Germinal center (tissue), 1 donor: ENCODE measurements around the gene SART3.
"Not testable (repeated sequence)": the region's sequence is repeated elsewhere in the genome, so short reads cannot be mapped to it uniquely, and the experiment has no call there.

ENCODE experiments used
- DNase-seq: peaks from one replicate; pipeline ENCODE4 v3.0.0; 2012; ENCODE audit warnings: mixed read lengths, low spot score

The SART3 gene

DNA sequence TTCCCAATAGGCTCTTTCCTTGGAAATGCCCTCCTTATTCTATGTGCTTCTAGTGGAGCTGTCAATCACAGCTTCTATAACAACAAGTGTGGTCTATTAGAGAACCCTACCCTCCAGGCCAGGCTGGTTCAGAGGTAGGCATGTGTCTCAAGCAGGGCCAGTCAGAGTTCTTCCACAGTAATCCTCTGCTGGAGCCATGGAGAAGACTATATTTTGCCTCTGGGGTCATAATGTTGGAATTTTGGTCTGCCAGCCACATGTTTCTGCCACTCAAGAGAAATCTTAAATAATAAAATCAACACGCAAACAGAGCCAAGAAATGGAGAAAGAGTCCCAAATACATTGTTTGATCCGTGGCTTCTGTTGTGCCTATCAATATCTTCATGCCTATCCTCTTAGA lies 69.7 kb downstream of the SART3 start:
- no peak for DNase-seq

DNA sequence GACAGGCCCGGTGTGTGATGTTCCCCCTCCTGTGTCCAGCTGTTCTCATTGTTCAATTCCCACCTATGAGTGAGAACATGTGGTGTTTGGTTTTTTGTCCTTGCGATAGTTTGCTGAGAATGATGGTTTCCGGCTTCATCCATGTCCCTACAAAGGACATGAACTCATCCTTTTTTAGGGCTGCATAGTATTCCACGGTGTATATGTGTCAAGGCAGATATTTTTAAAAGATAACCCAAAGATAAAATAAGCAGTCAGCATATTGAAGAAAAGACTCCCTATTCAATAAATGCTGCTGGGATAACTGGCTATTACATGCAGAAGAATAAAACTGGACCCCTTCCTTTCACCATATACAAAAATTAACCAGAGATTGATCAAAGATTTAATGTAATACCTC lies 73.9 kb downstream of the SART3 start:
- DNase-seq, result not testable (repeated sequence)

DNA sequence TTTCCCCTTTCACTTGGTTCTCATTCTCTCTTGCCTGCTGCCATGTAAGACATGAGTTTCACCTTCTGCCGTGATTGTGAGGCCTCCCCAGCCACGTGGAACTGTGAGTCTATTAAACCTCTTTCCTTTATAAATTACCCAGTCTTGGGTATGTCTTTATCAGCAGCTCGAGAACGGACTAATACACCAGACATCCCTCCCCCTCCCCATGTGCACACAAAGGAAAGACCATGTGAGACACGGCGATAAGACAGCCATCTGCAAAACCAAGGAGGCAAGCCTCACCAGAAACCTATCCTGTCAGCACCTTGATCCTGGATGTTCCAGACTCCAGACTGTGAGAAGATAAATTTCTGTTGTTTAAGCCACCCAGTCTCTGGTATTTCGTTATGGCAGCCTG lies 75.6 kb downstream of the SART3 start:
- DNase-seq, result not testable (repeated sequence)

DNA sequence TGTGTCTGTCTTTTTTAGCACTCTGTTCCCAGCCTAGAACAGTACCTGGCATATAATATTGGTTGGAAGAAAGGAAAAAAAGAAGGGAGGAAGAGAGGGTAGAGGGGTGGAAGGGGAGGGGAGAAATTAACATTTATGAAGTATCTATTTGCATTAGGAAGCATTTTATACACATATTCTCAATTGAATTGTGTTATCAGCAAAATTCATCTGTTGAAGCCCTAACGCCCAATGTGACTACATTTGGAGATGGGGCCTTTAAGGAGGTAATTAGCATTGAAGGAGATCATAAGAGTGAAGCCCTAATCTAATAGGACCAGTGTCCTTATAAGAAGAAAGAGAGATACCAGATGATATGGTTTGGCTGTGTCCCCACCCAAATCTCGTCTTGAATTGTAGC lies 76.1 kb downstream of the SART3 start:
- DNase-seq, result no peak

DNA sequence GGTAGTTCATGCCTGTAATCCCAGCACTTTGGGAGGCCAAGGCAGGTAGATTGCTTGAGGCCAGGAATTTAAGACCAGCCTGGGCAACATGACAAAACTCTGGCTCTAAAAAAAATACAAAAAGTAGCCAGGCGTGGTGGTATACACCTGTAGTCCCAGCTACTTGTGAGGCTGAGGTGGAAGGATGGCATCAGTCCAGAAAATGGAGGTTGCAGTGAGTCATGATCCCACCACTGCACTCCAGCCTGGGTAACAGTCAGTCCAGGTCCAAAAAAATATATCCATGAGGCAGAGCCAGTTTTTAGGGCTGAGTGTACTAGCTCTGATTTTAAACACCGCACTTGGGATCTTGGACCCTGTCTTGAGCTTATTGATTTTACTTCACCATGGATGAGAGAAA lies 76.5 kb downstream of the SART3 start:
- no peak for DNase-seq

DNA sequence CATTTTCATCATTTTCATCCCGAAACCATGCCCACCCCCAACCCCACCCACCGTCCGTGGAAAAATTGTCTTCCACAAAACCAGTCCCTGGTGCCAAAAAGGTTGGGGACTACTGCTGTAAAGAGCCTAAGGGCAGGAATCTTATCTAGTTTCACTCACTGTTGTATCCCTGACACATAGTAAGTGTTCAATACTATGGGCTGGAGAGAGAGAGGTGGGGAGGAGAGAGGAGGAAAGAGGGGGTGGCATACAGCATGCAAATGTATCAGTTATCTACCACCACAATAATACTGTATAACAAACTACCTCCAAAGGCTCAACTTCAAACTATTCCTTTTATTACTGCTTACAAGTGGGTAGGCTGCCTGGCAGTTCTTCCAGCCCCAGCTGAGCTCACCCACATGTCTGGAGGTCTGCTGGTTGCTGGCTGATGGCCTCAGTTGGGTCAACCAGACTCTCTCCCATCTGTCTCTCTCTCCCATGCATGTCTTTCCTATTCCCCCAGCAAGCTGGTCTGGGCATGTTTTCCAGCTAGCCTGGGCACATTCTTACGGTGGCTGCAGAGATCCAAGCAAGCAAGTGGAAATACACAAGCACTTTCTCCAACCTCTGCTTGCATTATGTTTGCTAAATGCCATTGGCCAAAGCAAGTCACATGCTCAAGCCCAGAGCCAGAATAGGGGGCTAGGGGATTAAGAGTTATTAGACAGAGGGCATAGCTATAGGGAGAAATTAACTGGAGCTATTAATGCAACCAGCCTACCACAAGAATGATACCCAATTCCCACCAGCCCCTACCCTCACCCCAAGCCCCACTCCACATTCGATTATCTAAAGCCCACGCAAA lies 77.5 kb downstream of the SART3 start:
- DNase-seq, result no peak

DNA sequence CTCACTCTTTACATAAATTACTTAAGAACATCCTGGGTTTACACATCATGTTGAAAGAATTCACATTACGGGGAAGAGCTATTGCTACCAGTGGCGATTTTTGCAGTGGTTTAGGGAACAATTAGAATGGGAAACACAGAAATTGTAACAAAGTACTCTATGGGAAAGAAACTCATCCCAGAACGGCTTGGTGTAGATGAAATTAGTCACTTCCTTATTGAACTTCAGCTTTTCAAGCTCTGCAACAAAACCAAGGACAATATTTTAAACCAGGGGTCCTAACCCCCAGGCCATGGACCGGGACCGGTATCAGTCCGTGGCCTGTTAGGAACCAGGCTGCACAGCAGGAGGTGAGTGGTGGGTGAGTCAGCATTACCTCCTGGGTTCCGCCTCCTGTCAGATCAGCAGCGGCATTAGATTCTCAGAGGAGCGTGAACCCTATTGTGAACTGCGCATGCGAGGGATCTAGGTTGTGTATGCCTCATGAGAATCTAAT lies 78.2 kb downstream of the SART3 start:
- no peak for DNase-seq

DNA sequence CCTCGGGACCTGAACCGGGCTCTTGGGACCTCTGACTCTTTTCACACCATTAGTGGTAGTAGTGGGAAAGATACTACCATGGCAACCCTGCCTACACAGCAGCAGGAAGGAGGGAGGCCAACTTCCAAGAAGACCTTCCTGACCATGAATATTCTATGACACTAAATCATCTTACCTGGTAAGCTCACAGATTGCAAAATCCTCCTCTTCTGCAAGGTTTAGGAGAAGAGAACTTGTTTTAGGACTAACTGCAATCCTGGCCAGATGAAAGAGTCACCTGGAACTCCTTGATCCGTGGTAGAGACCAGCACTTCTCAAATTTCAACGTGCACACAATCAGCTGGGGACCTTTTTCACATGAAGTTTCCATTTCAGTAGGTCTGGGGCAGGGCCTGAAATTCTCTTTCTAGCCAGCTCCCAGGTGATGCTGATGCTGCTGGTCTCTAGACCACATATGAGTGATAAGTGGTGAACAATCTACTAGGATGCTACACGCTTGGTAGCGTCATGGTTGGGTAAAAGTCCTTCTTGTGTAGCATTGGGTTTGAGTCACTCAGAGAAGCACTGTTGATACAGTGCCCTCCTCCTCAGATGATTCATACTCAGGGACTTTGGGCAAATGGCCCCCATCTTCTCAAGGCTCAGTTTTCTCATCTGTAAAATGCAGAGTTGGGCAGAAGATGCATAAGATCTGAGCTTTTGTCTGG lies 81.5 kb downstream of the SART3 start:
- no peak for DNase-seq

DNA sequence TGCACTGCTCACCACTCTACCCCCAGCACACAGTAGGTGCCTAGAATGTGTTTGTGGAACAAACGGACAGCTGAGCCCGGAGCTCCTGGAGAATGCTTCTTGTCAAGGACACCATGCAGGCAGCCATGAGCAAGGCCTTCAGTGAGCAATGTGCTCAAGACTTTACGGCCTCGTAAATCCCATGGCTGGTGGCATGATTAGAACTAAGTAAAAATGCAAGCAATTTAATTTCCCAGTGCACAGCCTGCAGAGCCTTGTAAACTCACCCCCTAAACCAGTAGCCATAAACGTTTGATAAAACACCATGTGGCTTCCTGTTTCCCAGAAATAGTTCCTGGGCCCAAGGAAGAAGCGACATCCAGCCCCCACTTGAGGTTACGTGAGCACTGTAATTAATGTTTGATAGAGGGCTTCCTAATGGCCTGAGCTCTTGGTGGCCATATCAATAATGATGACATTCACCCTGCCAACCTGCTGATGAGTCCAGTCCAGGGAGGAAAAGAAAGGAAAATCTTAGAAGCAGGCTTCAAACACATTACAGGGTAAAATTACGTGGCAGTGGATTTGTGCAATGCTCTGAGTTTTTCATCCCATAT lies 82.3 kb downstream of the SART3 start:
- no peak for DNase-seq

DNA sequence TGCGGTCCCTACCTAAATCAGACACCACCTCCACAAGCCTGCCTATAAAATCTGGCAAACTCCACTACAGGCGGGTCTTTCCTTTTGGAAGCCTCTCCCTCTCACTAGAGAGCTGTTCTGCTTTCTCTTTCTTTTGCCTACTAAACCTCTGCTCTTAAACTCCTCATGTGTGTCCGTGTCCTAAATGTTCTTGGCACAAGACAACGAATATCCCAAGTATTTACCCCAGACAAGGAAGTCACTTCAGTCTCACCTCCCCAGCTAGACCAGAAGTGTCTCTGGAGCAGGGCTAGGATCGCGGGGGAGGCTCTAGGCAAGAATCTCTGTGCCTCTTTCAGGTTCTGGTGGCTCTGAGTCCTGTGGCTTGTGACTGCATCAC lies 83.1 kb downstream of the SART3 start:
- no peak for DNase-seq

DNA sequence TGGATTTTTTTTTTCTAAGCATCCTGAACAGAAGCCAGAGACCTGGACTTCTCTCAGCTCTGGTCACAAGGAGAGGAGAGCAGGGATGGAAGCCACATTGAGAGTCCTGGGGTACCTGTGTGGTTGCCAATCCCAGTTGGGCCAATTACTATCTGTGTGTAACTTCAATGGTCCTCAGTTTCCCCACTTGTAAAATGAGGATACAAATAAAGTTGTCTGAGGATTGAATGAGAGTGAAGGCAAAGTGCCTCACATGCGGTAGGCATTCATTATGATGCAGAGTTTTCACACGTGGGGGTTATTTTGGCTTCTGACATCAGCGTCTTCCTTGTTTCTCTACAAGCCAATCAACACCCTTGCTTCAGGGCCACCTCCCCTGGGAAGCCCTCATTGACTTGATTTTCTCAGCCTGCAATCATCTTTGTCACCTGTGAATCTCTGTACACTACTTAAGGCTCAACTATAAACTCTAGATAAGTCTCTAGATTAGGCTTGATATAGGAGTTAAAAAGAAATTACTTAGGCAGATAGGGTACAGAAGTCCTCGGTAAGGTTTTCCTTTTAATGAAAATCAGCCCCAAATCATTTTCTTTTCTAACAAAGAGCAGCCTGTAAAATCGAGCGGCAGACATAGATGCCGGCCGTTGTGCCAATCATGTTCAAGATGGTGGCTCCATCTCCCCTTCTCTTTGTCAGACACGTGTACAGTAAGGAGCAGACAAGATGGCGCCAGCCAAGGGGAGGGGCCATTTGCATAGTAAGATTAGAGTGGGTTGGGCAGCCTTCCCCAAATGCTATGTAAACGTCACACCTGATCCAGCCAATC lies 83.7 kb downstream of the SART3 start:
- DNase-seq, result no peak

DNA sequence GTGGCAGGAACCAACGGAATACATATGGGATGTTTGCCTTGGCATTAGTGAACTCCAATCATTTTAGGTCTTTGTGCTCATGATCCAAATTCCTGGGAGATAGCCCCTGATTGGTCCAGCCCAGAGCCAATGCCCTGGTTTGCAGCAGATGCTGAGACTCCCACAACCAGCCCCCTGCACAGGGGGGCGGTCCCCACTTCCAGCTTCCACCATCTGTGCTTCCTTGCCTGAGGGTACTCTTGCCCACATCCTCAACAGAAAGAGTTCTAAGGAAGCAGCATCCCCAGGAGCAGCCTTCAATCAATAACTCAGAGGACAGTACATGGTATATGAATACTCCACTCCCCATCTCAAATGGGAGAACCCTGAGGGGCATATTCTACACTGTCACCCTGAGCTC lies 85.6 kb downstream of the SART3 start:
- no peak for DNase-seq

DNA sequence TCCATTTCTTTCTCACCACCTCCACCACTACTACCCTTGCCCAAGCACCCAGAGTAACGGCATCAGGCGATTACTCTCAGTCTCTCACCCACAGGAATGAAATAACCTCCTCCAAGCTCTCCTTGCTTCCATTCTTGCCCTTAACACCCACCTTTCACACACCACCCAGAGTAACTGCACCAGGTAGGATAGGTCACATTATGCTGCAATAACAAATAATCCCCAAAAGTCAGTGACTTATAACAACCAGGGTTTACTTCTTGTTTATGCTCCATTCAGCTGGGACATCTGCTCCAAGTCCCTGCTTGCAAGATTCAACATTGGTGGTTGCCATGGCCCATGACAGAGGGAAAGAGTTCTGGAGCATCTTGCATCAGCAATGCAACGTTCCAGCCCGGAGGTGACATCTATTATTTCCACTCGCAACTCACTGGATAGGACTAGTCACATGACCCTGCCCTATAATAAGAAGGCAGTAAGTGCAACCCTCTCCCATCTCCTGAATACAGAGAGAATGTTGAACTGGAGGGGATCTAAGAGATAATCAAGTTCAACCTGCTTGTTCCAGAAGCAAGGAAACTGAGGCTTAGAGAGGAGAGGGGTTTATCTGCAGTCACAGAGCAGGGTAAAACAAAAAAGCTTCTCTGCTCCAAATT lies 87.4 kb downstream of the SART3 start:
- no peak for DNase-seq
